Keratinocyte (primary cell): ENCODE measurements around the gene RGL4. TPM values are rescaled to one million over a fixed set of nuclear protein-coding genes. Genes with fewer than 3 reads are reported as not detected.

Experiments
- DNase-seq: peaks from one replicate; pipeline ENCODE4 v3.0.0-alpha.2; 2011; ENCODE audit warnings: low read depth, missing footprints, low spot score
- FAIRE-seq: peaks from 2 replicates; lab custom pipeline; 2011; peaks lifted over from hg19 to GRCh38; lab: Jason Lieb, UNC
- H2AFZ ChIP-seq: 2 replicates; pipeline ENCODE4 v1.6.0; 2012; ENCODE audit warnings: low read length, control low read depth, inconsistent platforms; ENCODE audit not compliant: control insufficient read depth
- H3K27ac ChIP-seq: 2 replicates; pipeline ENCODE4 v1.5.1; 2011; ENCODE audit warnings: low read length; ENCODE audit not compliant: control insufficient read depth, insufficient read depth
- H3K27me3 ChIP-seq: 3 replicates; pipeline ENCODE4 v1.6.0; 2011; ENCODE audit warnings: low read length; ENCODE audit not compliant: control insufficient read depth, insufficient read depth; ENCODE audit errors: extremely low read depth
- H3K36me3 ChIP-seq, 2 experiments: 2 replicates in 1 of 2; 3 replicates in 1 of 2; pipeline ENCODE4 v1.5.1; 2011; ENCODE audit warnings: low read length in 2 of 2, mild to moderate bottlenecking in 1 of 2; ENCODE audit not compliant: control insufficient read depth in 2 of 2, insufficient read depth in 2 of 2; ENCODE audit errors: extremely low read depth in 1 of 2
- H3K4me1 ChIP-seq: 3 replicates; pipeline ENCODE4 v1.5.1; 2011; ENCODE audit warnings: low read length; ENCODE audit not compliant: control insufficient read depth, insufficient read depth; ENCODE audit errors: extremely low read depth
- H3K4me2 ChIP-seq: 3 replicates; pipeline ENCODE4 v1.6.0; 2011; ENCODE audit warnings: low read depth, low read length; ENCODE audit not compliant: control insufficient read depth, insufficient read depth; ENCODE audit errors: extremely low read depth
- H3K4me3 ChIP-seq, 3 experiments: fragments of 200-600 bp in 1 of 3; sonication (generic) in 1 of 3; 2 replicates in 2 of 3; 3 replicates in 1 of 3; pipeline ENCODE4 v1.5.1; 2011 to 2016; ENCODE audit warnings: low read length in 3 of 3, mild to moderate bottlenecking in 3 of 3, control low read depth in 2 of 3, inconsistent platforms in 1 of 3, low read depth in 1 of 3, mixed read lengths in 1 of 3, mixed run types in 1 of 3, moderate library complexity in 1 of 3; ENCODE audit not compliant: control insufficient read depth in 2 of 3, insufficient read depth in 2 of 3; ENCODE audit errors: extremely low read depth in 1 of 3
- H3K79me2 ChIP-seq: 2 replicates; pipeline ENCODE4 v1.6.0; 2012; ENCODE audit warnings: low read length; ENCODE audit not compliant: control insufficient read depth, insufficient read depth
- H3K9ac ChIP-seq: 3 replicates; pipeline ENCODE4 v1.6.0; 2011; ENCODE audit warnings: low read length; ENCODE audit not compliant: control insufficient read depth, insufficient read depth; ENCODE audit errors: extremely low read depth
- H3K9me1 ChIP-seq: 3 replicates; pipeline ENCODE4 v1.6.0; 2011; ENCODE audit warnings: low read length; ENCODE audit not compliant: control insufficient read depth, insufficient read depth; ENCODE audit errors: extremely low read depth
- H3K9me3 ChIP-seq: 2 replicates; pipeline ENCODE4 v1.5.1; 2012; ENCODE audit warnings: low read depth, low read length; ENCODE audit not compliant: control insufficient read depth
- H4K20me1 ChIP-seq: 3 replicates; pipeline ENCODE4 v1.6.0; 2011; ENCODE audit warnings: low read length; ENCODE audit not compliant: control insufficient read depth, insufficient read depth; ENCODE audit errors: extremely low read depth
- CTCF ChIP-seq, 3 experiments: IDR thresholded peaks in 1 of 3; conservative IDR thresholded peaks in 1 of 3; optimal IDR thresholded peaks in 1 of 3; 2 replicates in 2 of 3; 3 replicates in 1 of 3; pipeline versions ENCODE3 to v1.5.1; 2011; ENCODE audit warnings: low read length in 3 of 3, mild to moderate bottlenecking in 3 of 3, moderate library complexity in 2 of 3, control low read depth in 1 of 3, inconsistent platforms in 1 of 3; ENCODE audit not compliant: insufficient read depth in 2 of 3; ENCODE audit errors: extremely low read depth in 1 of 3
- EZH2 ChIP-seq: IDR thresholded peaks from one replicate; pipeline ENCODE4 v1.6.1; 2012; ENCODE audit warnings: inconsistent platforms, mild to moderate bottlenecking, low read length, moderate library complexity
- dilution Hi-C: fragments of 300-500 bp; cut with MboI; formaldehyde crosslinking; loops from one replicate; pipeline ENCODE4 v1.7.0; 2020; ENCODE audit warnings: low sequenced_read_pairs; ENCODE audit not compliant: extremely low pct_ligation_motif_present
- polyA plus RNA-seq, 5 experiments: library from polyadenylated mRNA; depleted of rRNA in 3 of 5; stranded (reverse) in 3 of 5; stranded (forward) in 1 of 5; unstranded in 1 of 5; fragments of >200 nt; gene quantifications; 1 replicate in 1 of 5; 2 replicates in 3 of 5; 3 replicates in 1 of 5; pipeline versions ENCODE4 v1.2.1 to v1.2.3, GENCODE V29; 2011 to 2012; ENCODE audit warnings: missing spikeins in 2 of 5, low read depth in 1 of 5, low replicate concordance in 1 of 5

The RGL4 gene
- polyA plus RNA-seq, 1 donor (not counting 4 experiments of a cell fraction or from before 2014, with no cell fraction given) = not detected

DNA sequence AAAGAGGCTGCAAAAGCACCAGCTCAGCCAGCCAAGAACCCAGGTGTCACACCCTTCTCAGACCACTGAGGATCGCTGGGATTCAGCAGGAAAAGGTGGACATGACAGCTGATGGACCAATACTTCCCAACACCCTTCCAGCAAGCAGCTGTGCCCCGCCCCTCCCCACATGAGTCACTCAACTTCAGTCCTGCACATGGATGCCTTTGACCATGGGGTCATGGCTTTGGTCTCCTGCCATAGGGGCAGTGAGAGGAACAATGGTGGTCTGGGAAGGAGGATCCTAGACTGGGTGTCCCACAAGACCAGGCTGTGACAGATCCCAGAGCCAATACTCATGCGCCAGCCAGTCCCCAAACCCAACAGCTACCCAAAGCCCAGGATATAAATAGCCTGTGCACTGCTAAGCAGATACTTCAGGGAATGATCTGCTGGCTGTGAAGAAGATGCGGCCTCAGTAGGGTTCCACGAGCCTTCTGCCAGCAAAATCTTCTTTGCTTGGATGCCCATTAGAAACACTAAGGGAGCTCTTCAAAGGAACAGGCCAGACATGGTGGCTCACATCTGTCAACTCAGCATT, 5.5 kb upstream of the RGL4 start:
- TF ChIP-seq EZH2 = no peak
- TF ChIP-seq CTCF (optimal IDR thresholded peaks at IDR 0.05 in 1 of 3, IDR thresholded peaks at IDR 0.05 in 1 of 3, conservative IDR thresholded peaks at IDR 0.05 in 1 of 3; ENCODE audit: extremely low read depth in 1 of 3, insufficient read depth in 2 of 3, low read length in 3 of 3) = no peak
- Histone ChIP-seq H3K9me1 (no peaks in the 10 kb centered on the region), H3K27ac (no peak overlapping the region), H4K20me1 (no peaks in the 10 kb centered on the region), H3K36me3 (peaks cover 0 to 8% of the 10 kb centered on the region in 2 experiments), H3K27me3 (no peaks in the 10 kb centered on the region), H3K4me3 (no peak overlapping the region), H3K9me3 (no peaks in the 10 kb centered on the region), H3K9ac (no peak overlapping the region), H2AFZ (no peak overlapping the region), H3K79me2 (no peaks in the 10 kb centered on the region), H3K4me1 (no peaks in the 10 kb centered on the region), H3K4me2 (no peak overlapping the region)
- no peak for DNase-seq
- dilution Hi-C loops = no loop called here
- FAIRE-seq = no peak

GRCh38 chr22:23686416-23687024, 4.3 kb upstream of the RGL4 start:
- FAIRE-seq = no peak
- DNase-seq = no peak
- Histone ChIP-seq H3K9me3 (no peaks in the 10 kb centered on the region), H3K36me3 (peaks cover 0 to 7% of the 10 kb centered on the region in 2 experiments), H2AFZ (no peak overlapping the region), H3K4me3 (no peak overlapping the region), H4K20me1 (no peaks in the 10 kb centered on the region), H3K79me2 (no peaks in the 10 kb centered on the region), H3K4me2 (no peak overlapping the region), H3K9me1 (no peaks in the 10 kb centered on the region), H3K4me1 (no peaks in the 10 kb centered on the region), H3K27ac (no peak overlapping the region), H3K9ac (no peak overlapping the region), H3K27me3 (no peaks in the 10 kb centered on the region)
- TF ChIP-seq EZH2 = no peak
- no peak for TF ChIP-seq CTCF (optimal IDR thresholded peaks at IDR 0.05 in 1 of 3, IDR thresholded peaks at IDR 0.05 in 1 of 3, conservative IDR thresholded peaks at IDR 0.05 in 1 of 3; ENCODE audit: extremely low read depth in 1 of 3, insufficient read depth in 2 of 3, low read length in 3 of 3)
- dilution Hi-C loops = no loop called here
